OCI-LY1 (cell line): ENCODE results near the gene PEBP1.

Experiments used
- EZH2 ChIP-seq: fragments of 200-600 bp; sonication (generic), shearing (Covaris generic); IDR thresholded peaks from 2 replicates; pipeline ENCODE4 v1.8.0; 2017; ENCODE audit warnings: borderline replicate concordance, mixed run types, mild to moderate bottlenecking, antibody characterized with exemption, low read length, moderate library complexity, mixed read lengths
- TF ChIP-seq, protein P1 (sequence below): fragments of 200-600 bp; sonication (generic), shearing (Covaris generic); IDR thresholded peaks from 2 replicates; pipeline ENCODE4 v1.5.1; 2017; ENCODE audit warnings: mild to moderate bottlenecking, antibody characterized with exemption, low read length, moderate library complexity, mixed read lengths

DNA sequence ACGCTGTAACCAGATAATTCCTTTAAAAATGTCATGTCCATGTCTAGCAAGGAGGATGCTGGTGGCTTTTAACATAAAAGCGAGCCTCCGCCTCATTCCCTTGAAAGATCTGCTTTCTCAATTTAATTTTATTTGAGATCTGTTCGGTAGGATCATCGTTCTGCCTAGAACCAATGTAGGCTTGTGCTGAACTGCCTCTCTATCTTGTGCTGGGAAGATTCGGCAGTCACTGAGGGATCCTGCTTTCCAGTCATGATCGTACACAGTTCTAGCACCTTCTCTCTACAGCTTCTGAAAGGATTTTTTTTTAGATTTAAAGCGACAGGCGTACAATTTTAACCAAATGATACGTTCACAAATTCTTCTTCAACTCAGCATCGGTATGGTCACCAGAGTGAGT lies 54.3 kb downstream of the PEBP1 start:
- TF ChIP-seq EZH2: no peak
- TF ChIP-seq, protein P1, sequence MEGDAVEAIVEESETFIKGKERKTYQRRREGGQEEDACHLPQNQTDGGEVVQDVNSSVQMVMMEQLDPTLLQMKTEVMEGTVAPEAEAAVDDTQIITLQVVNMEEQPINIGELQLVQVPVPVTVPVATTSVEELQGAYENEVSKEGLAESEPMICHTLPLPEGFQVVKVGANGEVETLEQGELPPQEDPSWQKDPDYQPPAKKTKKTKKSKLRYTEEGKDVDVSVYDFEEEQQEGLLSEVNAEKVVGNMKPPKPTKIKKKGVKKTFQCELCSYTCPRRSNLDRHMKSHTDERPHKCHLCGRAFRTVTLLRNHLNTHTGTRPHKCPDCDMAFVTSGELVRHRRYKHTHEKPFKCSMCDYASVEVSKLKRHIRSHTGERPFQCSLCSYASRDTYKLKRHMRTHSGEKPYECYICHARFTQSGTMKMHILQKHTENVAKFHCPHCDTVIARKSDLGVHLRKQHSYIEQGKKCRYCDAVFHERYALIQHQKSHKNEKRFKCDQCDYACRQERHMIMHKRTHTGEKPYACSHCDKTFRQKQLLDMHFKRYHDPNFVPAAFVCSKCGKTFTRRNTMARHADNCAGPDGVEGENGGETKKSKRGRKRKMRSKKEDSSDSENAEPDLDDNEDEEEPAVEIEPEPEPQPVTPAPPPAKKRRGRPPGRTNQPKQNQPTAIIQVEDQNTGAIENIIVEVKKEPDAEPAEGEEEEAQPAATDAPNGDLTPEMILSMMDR: no peak
